HFF-Myc (cell line): ENCODE results near the gene AP1S3.
"Not testable (repeated sequence)": the region's sequence is repeated elsewhere in the genome, so short reads cannot be mapped to it uniquely, and the experiment has no call there.

Source experiments
- DNase-seq: peaks from one replicate; pipeline ENCODE4 v3.0.0-alpha.2; 2011; ENCODE audit warnings: low read depth; ENCODE audit errors: extremely low read depth
- H3K4me3 ChIP-seq: replicated peaks from 2 replicates; pipeline ENCODE4 v1.5.1; 2011; ENCODE audit warnings: low read depth, mild to moderate bottlenecking, control low read depth, low read length
- CTCF ChIP-seq: IDR thresholded peaks from 2 replicates; pipeline ENCODE4 v1.5.1; 2012; ENCODE audit warnings: mild to moderate bottlenecking, low read depth, low read length, control low read depth; ENCODE audit errors: missing control alignments

Gene AP1S3

GRCh38 chr2:223815186-223815883 lies 22.0 kb downstream of the AP1S3 start:
- peak; percentile 88 for DNase-seq
- H3K4me3 ChIP-seq: no peak overlapping the region
- TF ChIP-seq CTCF: no peak

- DNase-seq: not testable (repeated sequence)
These were observed 22.6 kb downstream of the AP1S3 start for GRCh38 chr2:223814764-223815163.

DNA sequence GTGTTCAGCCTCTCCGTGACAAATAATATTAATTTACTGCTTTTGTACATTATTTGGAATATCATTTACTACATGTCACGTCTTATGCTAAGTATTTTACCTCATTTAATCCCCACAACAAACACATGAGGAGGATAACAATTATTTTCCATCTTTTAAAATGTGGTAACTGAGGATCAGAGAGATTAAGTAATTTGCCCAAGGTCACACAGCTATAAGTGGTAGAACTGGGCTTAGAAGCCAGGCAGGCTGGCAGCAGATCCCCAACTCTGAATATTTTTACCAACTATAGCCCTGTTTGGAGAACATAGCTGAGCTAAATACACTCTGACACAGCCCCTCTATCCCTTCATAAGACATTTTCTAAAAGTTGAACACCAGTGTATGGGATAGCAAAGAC lies 24.1 kb downstream of the AP1S3 start:
- TF ChIP-seq CTCF: no peak
- DNase-seq: no peak
- H3K4me3 ChIP-seq: no peak overlapping the region

More at GRCh38 chr2:223814764-223815163, 22.6 kb downstream of the AP1S3 start:
- H3K4me3 ChIP-seq: not testable (repeated sequence)

GRCh38 chr2:223811757-223812156 lies 25.6 kb downstream of the AP1S3 start:
- DNase-seq: no peak
- no peak overlapping the region for H3K4me3 ChIP-seq
- TF ChIP-seq CTCF: no peak

DNA sequence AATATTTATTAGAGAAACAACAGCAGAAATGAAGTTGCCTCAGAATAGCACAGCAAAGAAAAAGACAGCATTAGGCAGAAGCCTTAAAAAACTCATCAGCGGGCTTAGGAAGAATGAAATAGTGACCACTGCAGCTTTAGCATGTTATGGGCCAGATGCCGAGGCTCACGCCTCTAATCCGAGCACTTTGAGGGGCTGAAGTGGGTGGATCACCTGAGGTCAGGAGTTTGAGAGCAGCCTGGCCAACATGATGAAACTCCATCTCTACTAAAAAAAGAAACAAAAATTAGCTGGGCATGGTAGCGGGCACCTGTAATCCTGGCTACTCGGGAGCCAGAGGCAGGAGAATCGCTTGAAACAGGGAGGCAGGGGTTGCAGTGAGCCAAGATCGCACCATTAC lies 32.4 kb downstream of the AP1S3 start:
- TF ChIP-seq CTCF: no peak
- no peak overlapping the region for H3K4me3 ChIP-seq
- no peak for DNase-seq

- TF ChIP-seq CTCF: no peak
- no peak overlapping the region for H3K4me3 ChIP-seq
- no peak for DNase-seq
These were observed 35.6 kb downstream of the AP1S3 start for GRCh38 chr2:223801736-223802135.

DNA sequence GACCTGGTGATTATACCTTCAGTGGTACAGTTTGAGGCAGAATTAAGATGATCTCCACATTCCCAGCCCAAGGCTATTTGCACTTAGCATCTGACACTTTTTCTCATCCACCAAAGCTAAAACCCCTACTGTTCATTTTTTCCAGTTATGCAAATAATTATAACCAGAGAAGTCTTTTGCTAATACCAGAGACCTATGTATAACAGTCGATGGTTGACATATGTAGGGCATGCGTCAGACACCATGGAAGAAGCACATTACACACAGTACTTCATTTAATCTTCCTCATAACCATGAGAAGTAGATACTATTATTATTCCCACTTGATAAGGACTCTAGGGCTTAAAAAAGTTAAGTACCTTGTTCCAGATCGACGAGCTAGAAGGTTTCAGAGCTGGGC lies 36.5 kb downstream of the AP1S3 start:
- no peak overlapping the region for H3K4me3 ChIP-seq
- no peak for TF ChIP-seq CTCF
- DNase-seq: no peak
